Epidermal melanocyte (primary cell): Measurements from ENCODE around the gene LPGAT1.
"Not testable (repeated sequence)": the region's sequence is repeated elsewhere in the genome, so short reads cannot be mapped to it uniquely, and the experiment has no call there.

ENCODE experiments used
- DNase-seq: peaks from one replicate; pipeline ENCODE4 v3.0.0; 2011; ENCODE audit warnings: low spot score; ENCODE audit not compliant: insufficient read length

Gene LPGAT1

GRCh38 chr1:211735208-211736170, 95.1 kb downstream of the LPGAT1 start:
- peak; percentile 87 for DNase-seq

- no peak for DNase-seq
These were observed 95.8 kb downstream of the LPGAT1 start for GRCh38 chr1:211734791-211735190.

- DNase-seq, result no peak
These were observed 96.2 kb downstream of the LPGAT1 start for GRCh38 chr1:211734359-211734758.

- no peak for DNase-seq
These were observed 98.1 kb downstream of the LPGAT1 start for GRCh38 chr1:211732293-211732980.

- DNase-seq, result no peak
These were observed 98.9 kb downstream of the LPGAT1 start for GRCh38 chr1:211731456-211732292.

GRCh38 chr1:211730347-211730746, 100.2 kb downstream of the LPGAT1 start:
- no peak for DNase-seq

- DNase-seq, result no peak
These were observed 101.3 kb downstream of the LPGAT1 start for GRCh38 chr1:211729238-211729637.

- DNase-seq, result no peak
These were observed 104.0 kb downstream of the LPGAT1 start for GRCh38 chr1:211726467-211726995.

- DNase-seq, result no peak
These were observed 105.8 kb downstream of the LPGAT1 start for GRCh38 chr1:211724687-211725196.

GRCh38 chr1:211723273-211723672, 107.3 kb downstream of the LPGAT1 start:
- no peak for DNase-seq

GRCh38 chr1:211722277-211723175, 108.0 kb downstream of the LPGAT1 start:
- DNase-seq, result no peak

GRCh38 chr1:211716555-211716954, 114.0 kb downstream of the LPGAT1 start:
- DNase-seq, result not testable (repeated sequence)

GRCh38 chr1:211715971-211716370, 114.6 kb downstream of the LPGAT1 start:
- DNase-seq, result no peak

- DNase-seq, result no peak
These were observed 116.4 kb downstream of the LPGAT1 start for GRCh38 chr1:211714154-211714553.

- no peak for DNase-seq
These were observed 117.3 kb downstream of the LPGAT1 start for GRCh38 chr1:211713231-211713630.

GRCh38 chr1:211711315-211711705, 119.3 kb downstream of the LPGAT1 start:
- no peak for DNase-seq

- no peak for DNase-seq
These were observed 119.8 kb downstream of the LPGAT1 start for GRCh38 chr1:211710566-211711314.

GRCh38 chr1:211708926-211709325, 121.6 kb downstream of the LPGAT1 start:
- DNase-seq, result no peak

GRCh38 chr1:211708006-211708405, 122.6 kb downstream of the LPGAT1 start:
- DNase-seq, result no peak
